Stimulated activated effector memory CD8-positive, alpha-beta T cell treated with anti-CD3 and anti-CD28 coated beads, Interleukin-12 subunit alpha, Interleukin-12 subunit beta, amount 100 ng/mL, for 72 hours (primary cell): Measurements from ENCODE around the gene RAD50.
A peak's percentile ranks its signal among the peaks of the same experiment; 100 is the strongest.
"Not testable (repeated sequence)": the region's sequence is repeated elsewhere in the genome, so short reads cannot be mapped to it uniquely, and the experiment has no call there.

ENCODE experiments used
- ATAC-seq: fragments of 150-1000 bp; cut with Tn5 transposase; 2 replicates; pipeline ENCODE4 v1.10.0; 2021
- DNase-seq, 2 donors: peaks; one replicate each; pipeline ENCODE4 v3.0.0; 2021 to 2022; ENCODE audit warnings: low spot score in 2 of 2
- H3K27ac Mint-ChIP-seq: one replicate; pipeline ENCODE4 v1.8.0; 2022; ENCODE audit warnings: mild to moderate bottlenecking, mixed read lengths
- H3K36me3 Mint-ChIP-seq: one replicate; pipeline ENCODE4 v1.8.0; 2022; ENCODE audit warnings: mild to moderate bottlenecking, mixed read lengths
- H3K4me1 Mint-ChIP-seq: one replicate; pipeline ENCODE4 v1.8.0; 2022; ENCODE audit warnings: mixed read lengths
- H3K4me3 Mint-ChIP-seq: one replicate; pipeline ENCODE4 v1.8.0; 2022; ENCODE audit warnings: mild to moderate bottlenecking, mixed read lengths
- H3K9me3 Mint-ChIP-seq: one replicate; pipeline ENCODE4 v1.8.0; 2022; ENCODE audit warnings: mixed read lengths

Gene RAD50

DNA sequence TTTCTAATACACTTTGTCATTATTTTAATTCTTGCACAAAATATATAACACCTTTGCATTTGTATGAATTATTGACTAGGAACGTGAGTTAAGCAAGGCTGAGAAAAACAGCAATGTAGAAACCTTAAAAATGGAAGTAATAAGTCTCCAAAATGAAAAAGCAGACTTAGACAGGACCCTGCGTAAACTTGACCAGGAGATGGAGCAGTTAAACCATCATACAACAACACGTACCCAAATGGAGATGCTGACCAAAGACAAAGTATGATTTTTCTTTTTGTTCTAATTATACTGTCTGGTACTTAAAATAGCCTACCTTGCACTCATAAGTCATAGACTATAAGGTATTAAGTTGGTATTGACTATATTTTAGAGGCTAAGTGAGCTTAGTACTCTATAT is 34.4 kb downstream of the RAD50 start:
- Mint-ChIP-seq H3K27ac (no peak overlapping the region), H3K4me1 (no peaks in the 10 kb centered on the region), H3K9me3 (no peaks in the 10 kb centered on the region), H3K4me3 (no peak overlapping the region), H3K36me3 (peaks cover 95% of the 10 kb centered on the region)
- no peak for ATAC-seq
- no peak for DNase-seq

DNA sequence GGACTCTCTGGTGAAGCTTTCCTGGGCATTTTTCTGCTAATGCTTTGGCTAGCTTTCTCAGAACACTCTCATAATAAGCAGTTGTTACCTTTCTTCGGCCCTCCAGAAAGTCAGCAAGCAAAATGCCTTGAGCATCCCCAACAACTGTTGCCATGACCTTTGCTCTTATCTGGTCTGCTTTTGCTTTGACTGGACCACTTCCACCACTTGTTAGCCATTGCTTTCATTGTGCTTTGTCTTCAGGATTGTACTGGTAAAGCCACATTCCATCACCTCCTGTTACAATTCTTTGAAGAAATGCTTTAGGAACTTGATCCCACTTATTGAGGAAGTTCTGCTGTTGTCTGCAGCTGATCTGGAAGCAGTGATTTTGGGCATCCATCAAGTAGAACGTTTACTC is 35.7 kb downstream of the RAD50 start:
- DNase-seq: no peak
- Mint-ChIP-seq H3K4me1 (no peaks in the 10 kb centered on the region), H3K27ac (peak overlapping the region; percentile 41), H3K9me3 (no peaks in the 10 kb centered on the region), H3K4me3 (no peak overlapping the region), H3K36me3 (peaks cover 95% of the 10 kb centered on the region)
- no peak for ATAC-seq

DNA sequence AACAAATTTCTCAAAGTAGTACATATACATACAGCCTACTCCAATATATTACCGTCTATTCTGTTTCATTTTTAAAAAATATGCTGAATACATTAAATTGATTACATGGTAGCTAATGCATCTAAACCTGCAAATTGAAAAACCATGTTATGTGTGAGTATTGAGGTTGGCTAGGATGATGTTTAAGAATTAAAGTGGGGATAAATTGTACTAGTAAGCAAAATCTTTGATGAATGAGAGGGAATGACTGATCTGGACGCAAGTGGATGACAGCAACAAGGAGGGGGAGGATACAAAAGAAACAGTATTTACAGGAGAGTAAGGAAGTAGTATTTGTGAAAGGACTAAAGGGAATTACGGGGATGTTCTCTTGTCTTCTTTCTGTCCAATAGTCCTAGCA is 37.4 kb downstream of the RAD50 start:
- Mint-ChIP-seq H3K27ac (no peak overlapping the region), H3K9me3 (no peaks in the 10 kb centered on the region), H3K4me1 (no peaks in the 10 kb centered on the region), H3K4me3 (no peak overlapping the region), H3K36me3 (peaks cover 84% of the 10 kb centered on the region)
- ATAC-seq: no peak
- no peak for DNase-seq

DNA sequence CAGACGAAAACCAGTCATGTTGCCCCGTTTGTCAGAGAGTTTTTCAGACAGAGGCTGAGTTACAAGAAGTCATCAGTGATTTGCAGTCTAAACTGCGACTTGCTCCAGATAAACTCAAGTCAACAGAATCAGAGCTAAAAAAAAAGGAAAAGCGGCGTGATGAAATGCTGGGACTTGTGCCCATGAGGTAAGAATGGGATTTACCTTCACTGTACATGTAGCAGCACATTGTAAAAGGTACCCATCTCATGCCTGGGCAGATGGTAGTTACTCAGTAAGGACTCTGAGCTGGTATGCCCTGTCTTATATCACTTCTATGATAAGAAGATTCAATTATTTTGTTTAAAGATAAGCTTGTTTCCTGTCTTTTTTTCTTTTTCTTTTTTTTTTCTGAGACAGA is 38.8 kb downstream of the RAD50 start:
- ATAC-seq (no peak), DNase-seq (no peak)
- H3K4me3 Mint-ChIP-seq: no peak overlapping the region
- H3K9me3 Mint-ChIP-seq: no peaks in the 10 kb centered on the region
- H3K4me1 Mint-ChIP-seq: no peaks in the 10 kb centered on the region
- H3K36me3 Mint-ChIP-seq: peaks cover 76% of the 10 kb centered on the region
- no peak overlapping the region for H3K27ac Mint-ChIP-seq

DNA sequence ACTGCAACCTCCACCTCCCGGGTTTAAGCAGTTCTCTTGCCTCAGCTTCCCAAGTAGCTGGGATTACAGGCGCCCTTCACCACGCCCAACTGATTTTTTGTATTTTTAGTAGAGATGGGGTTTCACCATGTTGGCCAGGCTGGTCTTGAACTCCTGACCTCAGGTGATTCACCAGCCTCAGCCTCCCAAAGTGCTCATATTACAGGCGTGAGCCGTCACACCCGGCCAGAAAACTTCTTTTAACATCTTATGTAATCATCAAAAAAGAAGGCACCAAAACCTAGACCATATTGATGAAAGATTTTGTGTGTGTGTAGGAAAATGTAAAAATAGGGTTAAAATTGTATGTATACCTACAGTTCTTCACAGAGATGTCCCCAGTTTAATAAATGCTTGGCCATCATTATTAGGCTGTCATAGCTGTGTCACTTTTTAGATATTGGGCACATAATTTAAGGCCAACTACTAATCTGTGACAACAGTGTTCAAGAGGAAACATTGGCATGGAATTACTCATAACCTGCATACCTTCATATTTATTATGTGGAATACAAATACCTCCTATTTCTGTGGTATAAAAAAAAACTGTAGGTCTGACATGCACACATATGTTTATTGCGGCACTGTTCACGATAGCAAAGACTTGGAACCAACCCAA is 44.4 kb downstream of the RAD50 start:
- peaks cover 69% of the 10 kb centered on the region for H3K36me3 Mint-ChIP-seq
- DNase-seq (no peak), ATAC-seq (no peak)
- no peak overlapping the region for H3K4me3 Mint-ChIP-seq
- no peaks in the 10 kb centered on the region for H3K4me1 Mint-ChIP-seq
- no peaks in the 10 kb centered on the region for H3K9me3 Mint-ChIP-seq
- H3K27ac Mint-ChIP-seq: no peak overlapping the region

DNA sequence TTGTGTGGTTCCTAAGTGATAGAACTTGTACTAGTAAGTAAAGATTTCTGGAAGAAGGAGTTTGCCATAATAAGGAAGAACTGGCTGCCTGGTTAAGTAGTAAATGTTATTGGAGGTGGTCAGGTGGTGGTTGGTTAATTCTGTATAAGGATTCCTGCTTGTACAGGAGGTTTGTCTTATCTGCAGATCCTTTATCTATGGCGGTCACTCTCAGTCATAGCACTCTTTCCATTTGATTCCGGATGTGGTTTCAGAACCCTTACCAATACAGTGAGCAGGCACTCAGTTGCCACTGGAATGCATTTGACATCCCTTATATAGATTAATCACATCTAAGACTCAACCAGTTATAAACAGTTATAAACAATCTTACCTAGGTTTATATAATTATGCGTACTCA is 50.3 kb downstream of the RAD50 start:
- DNase-seq (no peak), ATAC-seq (no peak)
- no peak overlapping the region for H3K27ac Mint-ChIP-seq
- H3K9me3 Mint-ChIP-seq: no peaks in the 10 kb centered on the region
- peaks cover 92% of the 10 kb centered on the region for H3K36me3 Mint-ChIP-seq
- no peaks in the 10 kb centered on the region for H3K4me1 Mint-ChIP-seq
- H3K4me3 Mint-ChIP-seq: no peak overlapping the region

DNA sequence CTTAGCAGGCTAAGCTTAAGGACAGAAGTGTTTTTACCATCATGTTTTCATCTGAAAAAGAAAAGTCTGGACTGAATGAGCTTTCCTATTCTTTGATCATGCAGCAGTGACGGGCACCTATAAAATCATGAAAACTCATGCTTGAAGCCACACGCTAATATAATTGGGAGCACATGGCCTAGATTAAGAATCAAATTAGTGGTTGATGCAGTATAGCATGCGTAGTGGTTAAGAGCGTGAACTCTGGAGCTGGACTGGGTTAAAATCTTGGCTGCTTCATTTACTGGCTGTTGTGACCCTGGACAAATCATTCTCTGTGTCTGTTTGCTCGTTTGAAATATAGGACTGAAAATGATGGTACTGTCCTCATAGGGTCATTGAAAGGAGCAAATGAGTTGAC is 51.3 kb downstream of the RAD50 start:
- peaks cover 95% of the 10 kb centered on the region for H3K36me3 Mint-ChIP-seq
- H3K27ac Mint-ChIP-seq: no peak overlapping the region
- H3K9me3 Mint-ChIP-seq: no peaks in the 10 kb centered on the region
- ATAC-seq (no peak), DNase-seq (no peak)
- no peak overlapping the region for H3K4me3 Mint-ChIP-seq
- H3K4me1 Mint-ChIP-seq: no peaks in the 10 kb centered on the region

DNA sequence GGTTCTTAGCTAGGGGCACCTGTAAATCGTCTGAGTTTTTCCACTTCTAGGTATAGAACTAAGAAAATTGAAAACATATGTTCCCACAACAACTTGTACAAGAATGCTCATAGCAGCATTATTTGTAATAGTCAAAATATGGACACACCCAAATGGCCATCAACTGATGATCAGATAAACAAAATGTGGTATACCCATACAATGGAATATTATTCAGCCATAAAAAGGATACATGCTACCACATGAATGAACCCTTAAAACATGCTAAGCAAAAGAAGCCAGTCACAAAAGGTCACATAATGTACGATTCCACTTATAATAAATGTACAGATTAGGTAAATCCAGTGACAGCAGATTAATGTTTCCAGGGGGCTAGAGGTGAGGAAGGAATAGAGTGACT is 55.2 kb downstream of the RAD50 start:
- H3K27ac Mint-ChIP-seq: no peak overlapping the region
- no peak for ATAC-seq
- H3K4me3 Mint-ChIP-seq: no peak overlapping the region
- no peaks in the 10 kb centered on the region for H3K9me3 Mint-ChIP-seq
- H3K36me3 Mint-ChIP-seq: peaks cover 93% of the 10 kb centered on the region
- H3K4me1 Mint-ChIP-seq: no peaks in the 10 kb centered on the region
- DNase-seq: no peak

DNA sequence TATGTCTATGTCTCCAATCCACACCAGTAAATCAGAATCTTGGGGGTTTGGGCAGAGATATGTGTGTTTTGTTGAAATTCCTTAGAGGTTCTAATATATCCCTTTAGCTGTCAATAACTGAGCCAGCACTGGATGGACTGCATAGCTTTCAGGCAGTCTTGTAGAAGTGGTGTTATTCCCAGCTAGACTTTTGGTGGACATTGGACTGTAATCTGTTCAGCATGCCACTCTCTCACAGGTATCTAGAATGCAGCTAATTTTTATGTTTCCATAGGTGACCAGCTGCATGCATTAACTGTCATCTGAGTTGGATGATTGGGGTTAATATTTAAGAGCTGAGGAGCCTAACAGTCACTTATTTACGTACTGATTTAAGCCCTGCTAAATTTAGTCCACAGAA is 56.1 kb downstream of the RAD50 start:
- Mint-ChIP-seq H3K27ac (no peak overlapping the region), H3K4me3 (no peak overlapping the region), H3K36me3 (peaks cover 95% of the 10 kb centered on the region), H3K4me1 (no peaks in the 10 kb centered on the region), H3K9me3 (no peaks in the 10 kb centered on the region)
- ATAC-seq: no peak
- no peak for DNase-seq

DNA sequence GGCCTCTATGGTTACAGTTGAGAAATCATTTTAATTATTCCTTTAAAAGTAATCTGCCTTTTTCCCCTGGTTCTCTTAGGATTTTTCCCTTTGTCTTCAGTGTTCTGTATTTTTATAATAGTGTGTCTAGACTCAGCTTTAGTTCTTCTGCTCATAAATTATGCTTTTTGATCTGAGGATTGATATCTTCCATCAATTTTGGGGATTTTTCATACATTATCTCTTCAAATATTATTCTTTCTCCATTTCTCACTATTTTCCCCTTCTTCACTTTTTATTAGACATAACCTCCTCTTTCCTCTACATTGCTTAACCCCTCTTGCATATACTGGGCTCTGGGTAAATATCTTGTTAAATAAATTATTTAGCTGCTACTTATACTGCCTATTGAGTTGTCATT is 64.9 kb downstream of the RAD50 start:
- DNase-seq (no peak), ATAC-seq (no peak)
- no peaks in the 10 kb centered on the region for H3K9me3 Mint-ChIP-seq
- no peak overlapping the region for H3K4me3 Mint-ChIP-seq
- H3K4me1 Mint-ChIP-seq: peaks cover 13% of the 10 kb centered on the region
- H3K27ac Mint-ChIP-seq: no peak overlapping the region
- H3K36me3 Mint-ChIP-seq: peaks cover 83% of the 10 kb centered on the region

DNA sequence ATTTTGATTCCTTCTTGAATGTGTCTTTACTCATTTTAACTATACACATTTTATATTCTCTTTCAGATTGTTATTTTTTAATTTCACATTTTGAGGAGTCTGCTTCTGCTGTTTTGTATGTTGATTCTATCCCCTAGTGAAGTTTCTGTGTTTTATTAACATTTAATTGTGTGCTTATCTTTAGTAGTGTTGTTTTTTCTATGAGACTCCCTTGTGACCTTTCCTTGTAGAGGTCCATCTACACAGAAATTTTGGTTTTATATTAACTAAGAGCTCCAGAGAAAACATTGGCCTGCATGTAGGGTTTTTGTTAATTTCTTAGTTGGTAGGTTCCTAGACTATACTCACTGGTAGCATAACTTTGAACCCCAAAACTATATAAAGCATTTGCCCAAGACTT is 65.8 kb downstream of the RAD50 start:
- Mint-ChIP-seq H3K9me3 (no peaks in the 10 kb centered on the region), H3K4me1 (peaks cover 16% of the 10 kb centered on the region), H3K4me3 (no peak overlapping the region), H3K36me3 (peaks cover 74% of the 10 kb centered on the region), H3K27ac (peak overlapping the region; percentile 36)
- DNase-seq (no peak), ATAC-seq (no peak)

DNA sequence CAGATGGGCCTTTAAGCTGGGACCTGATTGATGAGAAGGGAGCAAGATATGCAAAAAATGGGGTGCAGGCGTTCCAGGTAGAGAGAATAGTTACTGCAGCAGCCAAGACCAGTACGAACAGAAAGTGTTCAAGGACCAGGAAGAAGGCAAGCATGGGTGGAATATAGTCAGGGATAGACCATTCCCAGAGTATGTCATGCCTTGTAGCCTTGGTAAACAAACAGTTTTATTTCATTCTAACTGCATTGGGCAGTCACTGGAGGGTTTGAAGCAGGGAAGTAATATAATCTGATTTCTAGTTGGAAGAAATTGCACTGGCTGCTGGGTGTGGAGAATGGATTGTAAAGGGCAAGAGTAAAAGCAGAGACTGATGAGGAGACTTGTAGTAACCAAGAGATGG is 70.7 kb downstream of the RAD50 start:
- no peak for DNase-seq

DNA sequence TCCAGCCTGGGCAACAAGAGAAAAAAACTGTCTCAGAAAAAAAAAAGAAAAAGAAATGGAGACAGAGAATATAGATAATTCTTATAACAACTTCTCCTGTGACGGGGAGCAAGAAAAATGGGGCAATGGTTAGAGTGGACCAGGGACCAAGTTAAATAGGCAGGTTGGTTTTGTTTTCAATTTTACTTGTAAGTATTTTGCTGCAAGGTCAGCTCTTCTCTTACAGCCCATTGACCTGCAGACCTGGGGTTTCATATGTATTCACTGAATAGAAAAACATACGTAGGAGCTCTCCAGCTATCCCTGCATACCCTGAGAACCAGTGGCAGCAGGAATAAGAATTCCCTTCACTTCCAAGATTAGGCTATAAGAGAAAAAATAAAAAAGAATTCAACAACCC is 72.0 kb downstream of the RAD50 start:
- no peak for DNase-seq
- no peak for ATAC-seq
- no peaks in the 10 kb centered on the region for H3K9me3 Mint-ChIP-seq
- H3K27ac Mint-ChIP-seq: peak overlapping the region; percentile 74
- H3K36me3 Mint-ChIP-seq: peaks cover 64% of the 10 kb centered on the region
- H3K4me1 Mint-ChIP-seq: peaks cover 31% of the 10 kb centered on the region
- H3K4me3 Mint-ChIP-seq: peak overlapping the region; percentile 17

More for the DNA sequence above, 70.7 kb downstream of the RAD50 start:
- H3K27ac Mint-ChIP-seq: no peak overlapping the region
- H3K36me3 Mint-ChIP-seq: peaks cover 66% of the 10 kb centered on the region
- peaks cover 43% of the 10 kb centered on the region for H3K4me1 Mint-ChIP-seq
- no peak overlapping the region for H3K4me3 Mint-ChIP-seq
- no peaks in the 10 kb centered on the region for H3K9me3 Mint-ChIP-seq
- no peak for ATAC-seq

DNA sequence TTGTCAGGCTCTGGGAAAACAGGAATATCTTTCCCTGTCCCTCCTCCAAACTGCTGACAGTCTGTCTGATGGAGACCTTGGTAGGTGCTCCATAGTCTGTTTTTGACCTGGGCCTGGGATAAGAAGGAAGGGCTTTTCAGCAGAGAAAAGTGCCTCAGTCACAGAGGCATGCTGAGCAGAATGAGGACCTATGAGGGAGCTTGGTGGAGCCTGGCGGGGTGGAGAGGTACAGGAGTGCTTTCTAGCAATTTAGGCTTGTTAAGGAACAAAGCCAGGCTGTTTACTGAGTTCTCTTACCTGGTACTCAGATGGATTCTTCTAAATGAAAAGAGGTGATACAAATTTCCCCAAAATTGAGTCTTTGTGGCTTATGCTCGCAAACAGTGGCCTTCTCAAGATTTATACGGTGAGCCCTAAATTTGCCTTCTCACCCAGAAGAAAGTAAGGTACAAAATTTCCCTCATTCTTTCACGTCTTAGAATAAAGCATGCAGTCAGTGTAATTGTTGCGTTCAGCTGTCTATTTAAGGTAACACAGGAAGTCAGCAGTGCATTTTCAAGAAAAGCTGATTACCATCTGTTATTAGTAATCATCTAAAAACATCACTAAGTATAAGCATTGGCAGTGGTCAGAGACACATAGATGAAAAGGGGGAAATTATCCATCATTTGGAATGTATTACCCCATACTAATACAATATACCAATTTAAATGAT is 72.6 kb downstream of the RAD50 start:
- Mint-ChIP-seq H3K4me3 (peak overlapping the region; percentile 17), H3K9me3 (no peaks in the 10 kb centered on the region), H3K36me3 (peaks cover 64% of the 10 kb centered on the region), H3K4me1 (peaks cover 30% of the 10 kb centered on the region), H3K27ac (peak overlapping the region; percentile 74)
- ATAC-seq: peak; percentile 65
- no peak for DNase-seq

DNA sequence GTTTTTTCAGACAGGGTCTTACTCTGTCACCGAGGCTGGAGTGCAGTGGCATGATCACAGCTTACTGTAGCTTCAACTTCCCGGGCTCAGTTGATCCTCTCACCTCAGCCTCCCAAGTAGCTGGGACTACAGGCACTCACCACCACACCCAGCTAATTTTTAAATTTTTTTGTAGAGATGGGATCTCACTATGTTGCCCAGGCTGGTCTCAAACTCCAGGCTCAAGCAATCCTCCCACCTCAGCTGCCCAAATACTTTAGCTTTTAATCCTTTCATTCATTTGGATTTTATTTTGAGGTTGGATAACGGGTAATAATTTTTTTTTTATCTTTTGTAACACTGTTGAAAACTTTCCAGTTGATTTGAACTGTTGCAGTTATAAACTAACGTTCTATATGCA is 76.8 kb downstream of the RAD50 start:
- DNase-seq, ATAC-seq, H3K9me3 Mint-ChIP-seq, H3K4me3 Mint-ChIP-seq, H3K27ac Mint-ChIP-seq: not testable (repeated sequence)
- Mint-ChIP-seq H3K36me3 (peaks cover 80% of the 10 kb centered on the region), H3K4me1 (peaks cover 44% of the 10 kb centered on the region)

DNA sequence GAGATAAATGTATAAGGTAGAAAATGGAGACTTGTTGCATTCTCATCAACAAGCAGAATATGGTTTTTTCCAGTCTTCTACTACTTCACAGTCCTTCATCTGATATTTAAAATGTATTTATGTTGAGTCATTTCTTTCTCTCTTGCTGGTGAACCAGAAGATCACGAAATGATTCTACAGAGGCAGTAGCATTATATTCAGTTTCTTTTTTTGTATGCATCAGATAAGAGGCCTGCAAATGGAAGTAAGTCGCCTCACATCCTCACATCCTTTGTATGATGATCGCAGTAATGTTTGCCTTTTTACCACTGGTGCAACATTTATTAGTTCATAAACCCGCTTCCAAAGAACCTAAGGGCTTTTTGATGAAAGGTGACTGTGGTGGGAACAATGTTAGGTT is 79.1 kb downstream of the RAD50 start:
- Mint-ChIP-seq H3K36me3 (peaks cover 84% of the 10 kb centered on the region), H3K4me3 (peak overlapping the region; percentile 38), H3K27ac (peak overlapping the region; percentile 70), H3K4me1 (peaks cover 55% of the 10 kb centered on the region), H3K9me3 (no peaks in the 10 kb centered on the region)
- peak; percentile 90 for ATAC-seq
- DNase-seq: no peak
